K562 (cell line): ENCODE measurements around the gene HIVEP1. TPM values are rescaled to one million over a fixed set of nuclear protein-coding genes. Genes with fewer than 3 reads are reported as not detected.

Source experiments
- ATAC-seq: fragments of 200-7000 bp; cut with Tn5 transposase; 3 replicates; pipeline ENCODE4 v1.9.1; 2020; ENCODE audit warnings: moderate library complexity
- BruUV-seq: library from RNA; stranded (reverse); fragments of 400-500 nt; replicated peaks from 2 replicates; lab custom pipeline; 2021; lab: Mats Ljungman, UMichigan
- CTCF ChIA-PET: fragments of 300-600 bp; formaldehyde crosslinking; extraction: SDS; loops from one replicate; lab custom pipeline; 2021; ENCODE audit warnings: low intra/inter-chr PET ratio; lab: Yijun Ruan, JAX
- POLR2A ChIA-PET: fragments of 300-600, 350-650 bp; sonication (Branson Sonifier 250); formaldehyde crosslinking; extraction: SDS; loops from one replicate; lab custom pipeline; 2021; ENCODE audit warnings: antibody characterized with exemption, inconsistent platforms; lab: Yijun Ruan, JAX
- DNase-seq, 4 experiments: peaks; one replicate each; pipeline versions ENCODE4 v3.0.0 to v3.0.0-alpha.2; 2011 to 2018; ENCODE audit warnings: low spot score in 3 of 4, mixed read lengths in 3 of 4; ENCODE audit errors: extremely low read depth in 1 of 4
- FAIRE-seq: peaks from 2 replicates; lab custom pipeline; 2011; peaks lifted over from hg19 to GRCh38; lab: Jason Lieb, UNC
- H2AFZ ChIP-seq: 2 replicates; pipeline ENCODE4 v1.6.0; 2011; ENCODE audit warnings: low read depth, low read length, control low read depth, inconsistent platforms
- H3K27ac ChIP-seq: fragments of 200-600 bp; 3 replicates; pipeline ENCODE4 v1.8.0; 2011; ENCODE audit warnings: low read depth, mild to moderate bottlenecking, control low read depth, inconsistent platforms, low read length, moderate library complexity, mixed read lengths; ENCODE audit errors: extremely low read depth
- H3K27me3 ChIP-seq, 2 experiments: fragments of 300-600 bp in 1 of 2; 2 replicates in 1 of 2; 3 replicates in 1 of 2; pipeline versions ENCODE4 v1.6.0 to v1.8.0; 2011; ENCODE audit warnings: inconsistent platforms in 2 of 2, low read length in 2 of 2, mild to moderate bottlenecking in 1 of 2, mixed read lengths in 1 of 2, moderate library complexity in 1 of 2; ENCODE audit not compliant: control insufficient read depth in 2 of 2, insufficient read depth in 2 of 2
- H3K36me3 ChIP-seq: fragments of 300-600 bp; 3 replicates; pipeline ENCODE4 v1.8.0; 2011; ENCODE audit warnings: mild to moderate bottlenecking, low read length, inconsistent platforms; ENCODE audit not compliant: control insufficient read depth, insufficient read depth
- H3K4me1 ChIP-seq, 2 experiments: fragments of 200-600 bp in 1 of 2; replicated peaks in 1 of 2; 2 replicates in 1 of 2; 3 replicates in 1 of 2; pipeline versions ENCODE4 v1.5.1 to v1.8.0; 2011; ENCODE audit warnings: inconsistent platforms in 2 of 2, low read length in 2 of 2, mild to moderate bottlenecking in 1 of 2, mixed read lengths in 1 of 2, moderate library complexity in 1 of 2; ENCODE audit not compliant: control insufficient read depth in 2 of 2, insufficient read depth in 2 of 2
- H3K4me2 ChIP-seq: 2 replicates; pipeline ENCODE4 v1.6.1; 2011; ENCODE audit warnings: low read length, control low read depth, inconsistent platforms, mixed read lengths; ENCODE audit not compliant: insufficient read depth
- H3K4me3 ChIP-seq: fragments of 200-600 bp; sonication (generic), shearing (Covaris generic); 2 replicates; pipeline ENCODE4 v1.5.1; 2016; ENCODE audit warnings: control low read depth, inconsistent platforms
- H3K79me2 ChIP-seq: fragments of 200-600 bp; 3 replicates; pipeline ENCODE4 v1.8.0; 2011; ENCODE audit warnings: low read length, inconsistent platforms; ENCODE audit not compliant: control insufficient read depth, insufficient read depth
- H3K9ac ChIP-seq, 2 experiments: 2 replicates each; pipeline versions ENCODE4 v1.6.0 to v1.6.1; 2011; ENCODE audit warnings: low read depth in 2 of 2, low read length in 2 of 2, control low read depth in 1 of 2, inconsistent platforms in 1 of 2, mild to moderate bottlenecking in 1 of 2, mixed read lengths in 1 of 2; ENCODE audit not compliant: insufficient read depth in 1 of 2
- H3K9me1 ChIP-seq: one replicate; pipeline ENCODE4 v1.6.0; 2011; ENCODE audit warnings: inconsistent platforms, mild to moderate bottlenecking, low read length, moderate library complexity; ENCODE audit not compliant: control insufficient read depth, insufficient read depth
- H3K9me3 ChIP-seq: replicated peaks from 2 replicates; pipeline ENCODE4 v1.5.1; 2011; ENCODE audit warnings: low read depth, low read length, inconsistent platforms; ENCODE audit not compliant: control insufficient read depth, insufficient read depth
- H4K20me1 ChIP-seq: replicated peaks from 2 replicates; pipeline ENCODE4 v1.6.1; 2011; ENCODE audit warnings: low read length, inconsistent platforms, mixed read lengths; ENCODE audit not compliant: control insufficient read depth, insufficient read depth
- BRD4 ChIP-seq: fragments of 200-600 bp; sonication (generic); IDR thresholded peaks from 2 replicates; pipeline ENCODE4 v1.6.1; 2017; ENCODE audit warnings: inconsistent platforms
- CBX3 ChIP-seq, 2 experiments: IDR thresholded peaks; 1 replicate in 1 of 2; 2 replicates in 1 of 2; pipeline ENCODE4 v1.6.1; 2012; ENCODE audit warnings: inconsistent platforms in 2 of 2, low read length in 2 of 2, borderline replicate concordance in 1 of 2, control low read depth in 1 of 2
- TCF7L2 ChIP-seq: fragments of 150-350 bp; IDR thresholded peaks from 2 replicates; pipeline ENCODE4 v1.6.1; 2016; ENCODE audit warnings: low read depth, mild to moderate bottlenecking, low read length, moderate library complexity
- ZNF707 ChIP-seq: fragments of 250-450 bp; sonication (Bioruptor Pico); conservative IDR thresholded peaks from 2 replicates; pipeline ENCODE4 v1.8.0; 2022; ENCODE audit warnings: inconsistent platforms, mild to moderate bottlenecking, moderate library complexity
- WGBS: fragments of 100-300 bp; shearing (Covaris generic); methylation state at CpG from one replicate; pipeline ENCODE4 v1.1.6; 2016; ENCODE audit warnings: low coverage, mixed read lengths; ENCODE audit not compliant: insufficient coverage; ENCODE audit errors: missing lambda C conversion rate; 5-methylcytosine and 5-hydroxymethylcytosine counted together
- in situ Hi-C: fragments of 300-500 bp; cut with MboI; formaldehyde crosslinking; loops from 4 replicates; pipeline ENCODE4 v1.15.0; 2018; ENCODE audit warnings: inconsistent platforms, mixed read lengths
- intact Hi-C: fragments of 100-400 bp; cut with micrococcal nuclease; formaldehyde crosslinking; loops from 2 replicates; pipeline ENCODE4 v1.14.2; 2022
- polyA plus RNA-seq, 8 experiments: library from polyadenylated mRNA; depleted of rRNA in 4 of 8; stranded (reverse) in 5 of 8; unstranded in 3 of 8; fragments of >200 nt; fragmentation: Nextera tagmentation in 2 of 8; fragmentation: Illumina TruSeq in 1 of 8; extraction: Ambion mirVana in 2 of 8; extraction: Trizol in 1 of 8; gene quantifications; 2 replicates each; pipeline versions ENCODE4 v1.2.1 to v1.2.3, GENCODE V29; 2011 to 2014; ENCODE audit warnings: inconsistent platforms in 1 of 8, missing spikeins in 1 of 8
- total RNA-seq, 7 experiments: library from RNA; depleted of rRNA in 6 of 7; stranded (reverse); fragments of >200 nt in 6 of 7; fragmentation: Illumina TruSeq in 2 of 7; extraction: Trizol in 2 of 7; gene quantifications; 2 replicates each; pipeline versions ENCODE4 v1.2.1 to v1.2.3, GENCODE V29; 2011 to 2021; ENCODE audit warnings: low replicate concordance in 1 of 7
- TF ChIP-seq, protein P1 (sequence below), 2 experiments: fragments of 250-450 bp in 1 of 2; fragments of 450-650 bp in 1 of 2; sonication (Bioruptor Pico) in 1 of 2; IDR thresholded peaks; 2 replicates each; pipeline versions ENCODE4 v1.6.1 to v1.8.0; 2016 to 2021; ENCODE audit warnings: mild to moderate bottlenecking in 2 of 2, moderate library complexity in 2 of 2, missing compliant biosample characterization in 1 of 2, missing genetic modification characterization in 1 of 2
- TF ChIP-seq, protein P2 (sequence below): IDR thresholded peaks from 3 replicates; pipeline ENCODE4 v1.6.1; 2011; ENCODE audit warnings: borderline replicate concordance, mild to moderate bottlenecking; ENCODE audit not compliant: insufficient read length, insufficient read depth
- TF ChIP-seq, protein P3 (sequence below): IDR thresholded peaks from 2 replicates; pipeline ENCODE4 v1.6.1; 2011; ENCODE audit not compliant: insufficient read length; ENCODE audit errors: extremely low read depth

The HIVEP1 gene
- total and polyA plus RNA-seq, 9 of the 15 experiments (the other 6 are each of a cell fraction or from before 2014, with no cell fraction given): 6.0 to 33.3 (median 21.7) TPM

DNA sequence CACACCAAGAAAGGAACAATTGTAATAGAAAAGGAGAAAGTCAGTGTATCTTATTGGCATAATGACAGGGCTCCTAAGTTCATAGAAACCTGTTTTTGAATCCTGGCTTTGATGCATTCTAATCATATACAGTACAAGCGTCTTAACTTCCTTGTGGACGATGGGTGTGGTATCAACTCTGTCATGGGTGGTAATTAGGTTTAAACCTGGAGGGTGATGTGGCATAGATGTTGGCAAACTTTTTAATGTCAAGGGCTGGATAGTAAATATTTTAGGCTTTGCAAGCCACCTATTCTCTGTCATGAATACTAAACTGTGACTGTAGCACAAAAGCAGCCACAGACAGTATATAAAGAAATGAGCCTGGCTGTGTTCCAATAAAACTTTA lies 139.3 kb downstream of the HIVEP1 start:
- TF ChIP-seq BRD4 (no peak), TCF7L2 (no peak), ZNF707 (CRISPR knock-in tag) (no peak), CBX3 (IDR thresholded peaks at IDR 0.05; ENCODE audit: borderline replicate concordance in 1 of 2, low read length in 2 of 2) (no peak)
- TF ChIP-seq, protein P1, sequence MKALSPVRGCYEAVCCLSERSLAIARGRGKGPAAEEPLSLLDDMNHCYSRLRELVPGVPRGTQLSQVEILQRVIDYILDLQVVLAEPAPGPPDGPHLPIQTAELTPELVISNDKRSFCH (CRISPR knock-in tag; IDR thresholded peaks at IDR 0.05): no peak
- TF ChIP-seq, protein P1 (tag; IDR thresholded peaks at IDR 0.05): no peak
- TF ChIP-seq, protein P2, sequence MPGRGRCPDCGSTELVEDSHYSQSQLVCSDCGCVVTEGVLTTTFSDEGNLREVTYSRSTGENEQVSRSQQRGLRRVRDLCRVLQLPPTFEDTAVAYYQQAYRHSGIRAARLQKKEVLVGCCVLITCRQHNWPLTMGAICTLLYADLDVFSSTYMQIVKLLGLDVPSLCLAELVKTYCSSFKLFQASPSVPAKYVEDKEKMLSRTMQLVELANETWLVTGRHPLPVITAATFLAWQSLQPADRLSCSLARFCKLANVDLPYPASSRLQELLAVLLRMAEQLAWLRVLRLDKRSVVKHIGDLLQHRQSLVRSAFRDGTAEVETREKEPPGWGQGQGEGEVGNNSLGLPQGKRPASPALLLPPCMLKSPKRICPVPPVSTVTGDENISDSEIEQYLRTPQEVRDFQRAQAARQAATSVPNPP: no peak
- TF ChIP-seq, protein P3, sequence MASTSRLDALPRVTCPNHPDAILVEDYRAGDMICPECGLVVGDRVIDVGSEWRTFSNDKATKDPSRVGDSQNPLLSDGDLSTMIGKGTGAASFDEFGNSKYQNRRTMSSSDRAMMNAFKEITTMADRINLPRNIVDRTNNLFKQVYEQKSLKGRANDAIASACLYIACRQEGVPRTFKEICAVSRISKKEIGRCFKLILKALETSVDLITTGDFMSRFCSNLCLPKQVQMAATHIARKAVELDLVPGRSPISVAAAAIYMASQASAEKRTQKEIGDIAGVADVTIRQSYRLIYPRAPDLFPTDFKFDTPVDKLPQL: no peak
- CTCF ChIA-PET: interaction anchor here (1.2 kb wide), 2 partner anchors 450 to 452 kb away, joined by 3 read pairs; no protein-coding TSS in a partner anchor
- Histone ChIP-seq H3K27me3 (no peaks in the 10 kb centered on the region), H3K9me3 (no peaks in the 10 kb centered on the region), H3K27ac (no peak overlapping the region), H3K4me3 (no peak overlapping the region), H3K79me2 (no peaks in the 10 kb centered on the region), H3K9ac (no peak overlapping the region), H2AFZ (no peak overlapping the region), H3K9me1 (no peaks in the 10 kb centered on the region), H3K4me1 (no peaks in the 10 kb centered on the region), H3K4me2 (no peak overlapping the region), H4K20me1 (no peaks in the 10 kb centered on the region), H3K36me3 (peaks cover 37% of the 10 kb centered on the region)
- no TSS peak for BruUV-seq
- POLR2A ChIA-PET: no interaction called here
- intact Hi-C loops (loop anchor here (10.0 kb wide), 1 partner anchor 453 kb away; no protein-coding TSS in a partner anchor), in situ Hi-C loops (no loop called here)
- ATAC-seq (no peak), FAIRE-seq (no peak), DNase-seq (no peak)
- WGBS: 89% methylated on average over 2 of the region's 2 CpGs
